Activated CD4-positive, alpha-beta memory T cell treated with anti-CD3 and anti-CD28 coated beads for 36 hours (primary cell): Measurements from ENCODE around the gene NR2F6. TPM values are rescaled to one million over a fixed set of nuclear protein-coding genes. Genes with fewer than 3 reads are reported as not detected.

ENCODE experiments used
- CTCF ChIA-PET: fragments of 350-600 bp; sonication (Branson Sonifier 250); formaldehyde crosslinking; loops from one replicate; lab custom pipeline; 2021; ENCODE audit warnings: antibody characterized with exemption, inconsistent platforms; lab: Charles Lee
- POLR2A ChIA-PET: fragments of 350-600 bp; sonication (Branson Sonifier 250); formaldehyde crosslinking; loops from one replicate; lab custom pipeline; 2021; ENCODE audit warnings: antibody characterized with exemption; lab: Charles Lee
- DNase-seq: peaks from one replicate; pipeline ENCODE4 v3.0.0-alpha.2; 2020
- H3K27ac Mint-ChIP-seq: one replicate; pipeline ENCODE4 v1.8.0; 2021; ENCODE audit warnings: mixed read lengths
- H3K27me3 Mint-ChIP-seq: one replicate; pipeline ENCODE4 v1.8.0; 2021; ENCODE audit warnings: mixed read lengths
- H3K36me3 Mint-ChIP-seq: one replicate; pipeline ENCODE4 v1.8.0; 2021; ENCODE audit warnings: mixed read lengths
- H3K4me1 Mint-ChIP-seq: one replicate; pipeline ENCODE4 v1.8.0; 2021; ENCODE audit warnings: low read depth, mixed read lengths
- H3K4me3 Mint-ChIP-seq: one replicate; pipeline ENCODE4 v1.8.0; 2021; ENCODE audit warnings: mild to moderate bottlenecking, mixed read lengths
- H3K9me3 Mint-ChIP-seq: one replicate; pipeline ENCODE4 v1.8.0; 2021; ENCODE audit warnings: mixed read lengths
- intact Hi-C: fragments of 100-400 bp; cut with micrococcal nuclease; formaldehyde crosslinking; loops from one replicate; pipeline ENCODE4 v1.15.1; 2023
- total RNA-seq, 2 experiments: library from RNA; stranded (reverse); gene quantifications; one replicate each; pipeline ENCODE4 v1.2.3, GENCODE V29; 2021

NR2F6 gene
- 10 to 100 TPM; 10.2 to 10.4 TPM for total RNA-seq

DNA sequence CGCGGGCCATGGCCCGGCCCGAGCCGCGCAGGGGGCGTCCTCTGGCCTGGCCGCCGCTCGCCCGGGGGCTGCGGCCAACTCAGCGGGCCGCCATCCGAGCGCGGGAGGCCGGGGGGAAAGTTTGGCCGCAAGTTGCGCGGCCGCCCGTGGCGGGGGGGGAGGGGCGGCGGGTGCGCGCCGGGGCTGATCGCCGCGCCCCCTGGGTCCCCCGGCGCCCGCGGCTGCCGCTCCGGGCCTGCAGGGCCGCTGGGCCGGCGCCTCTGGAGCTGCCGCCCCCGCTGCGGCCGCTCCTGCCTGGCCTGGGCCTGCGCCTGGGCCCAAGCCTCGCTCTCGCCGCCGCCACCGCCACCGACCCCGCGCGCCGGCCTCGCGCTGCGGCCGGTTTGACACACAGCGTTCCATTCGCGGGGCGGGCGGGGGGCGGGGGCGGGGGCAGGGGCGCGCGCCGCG, at the start of gene NR2F6:
TSS of gene NR2F6 (minus strand) at position 385 of the 450 bp plus-strand sequence. CDS start 699 bp downstream, outside the sequence.
- H3K27ac Mint-ChIP-seq: peak within 1 kb of the TSS; percentile 65

DNA sequence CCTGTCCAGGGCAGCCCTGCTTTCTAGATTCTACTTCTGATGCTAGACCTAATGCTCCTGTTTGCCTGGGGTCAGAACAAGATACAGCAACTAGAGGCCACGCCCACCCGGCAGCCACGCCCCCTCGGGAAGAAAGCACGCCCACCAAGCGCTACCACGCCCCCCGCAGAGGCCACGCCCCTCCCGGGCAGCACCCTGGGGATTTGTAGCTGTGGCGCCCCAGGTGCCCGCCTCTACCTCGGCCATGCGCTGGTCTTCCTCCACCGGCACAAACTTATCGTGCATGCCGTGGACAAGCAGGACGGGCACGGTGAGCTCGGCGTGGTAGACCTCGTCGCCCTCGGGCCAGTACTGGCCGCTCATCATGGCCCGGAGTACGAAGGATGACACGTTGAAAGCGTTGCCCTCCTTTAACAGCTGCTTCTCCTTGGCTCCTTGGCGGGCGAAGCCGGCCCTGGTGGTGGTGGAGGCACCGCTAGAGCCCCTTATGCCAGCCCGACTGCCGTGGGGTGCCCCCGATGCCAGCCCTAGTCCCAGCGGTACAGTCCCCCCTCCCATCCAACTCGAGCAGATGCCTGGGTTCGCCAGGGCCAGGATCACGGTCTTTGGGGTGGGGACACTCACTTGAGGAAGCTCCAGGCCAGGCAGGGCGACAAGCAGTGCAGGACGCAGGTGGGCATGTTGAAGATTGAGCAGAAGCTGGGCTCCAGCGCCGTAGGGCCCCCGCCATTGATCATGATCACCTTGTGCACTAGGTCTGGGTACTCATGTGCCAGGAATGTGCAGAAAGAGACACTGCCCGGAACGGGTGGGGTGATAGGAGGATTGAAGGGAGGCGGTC, 48.6 kb upstream of the NR2F6 start:
- peaks cover 4% of the 10 kb centered on the region for H3K9me3 Mint-ChIP-seq
- DNase-seq: peak; percentile 73
- ChIA-PET POLR2A (interaction anchor here (0.6 to 0.9 kb wide), 2 partner anchors 28 to 98 kb away, joined by 3 read pairs; partner anchors contain the start of gene BABAM1), CTCF (interaction anchor here (0.5 to 3.7 kb wide), 4 partner anchors 11 to 106 kb away, joined by 3 to 24 read pairs (median 12); partner anchors contain the start of gene MRPL34)
- intact Hi-C loops: no loop called here
- H3K27me3 Mint-ChIP-seq: peaks cover 2% of the 10 kb centered on the region
- H3K4me1 Mint-ChIP-seq: peaks cover 9% of the 10 kb centered on the region
- H3K27ac Mint-ChIP-seq: no peak overlapping the region
- H3K36me3 Mint-ChIP-seq: peaks cover 3% of the 10 kb centered on the region
- no peak overlapping the region for H3K4me3 Mint-ChIP-seq

More for the DNA sequence above, at the start of gene NR2F6:
- intact Hi-C loops: no loop called here
- H3K4me3 Mint-ChIP-seq: peak within 1 kb of the TSS; percentile 82
- ChIA-PET POLR2A (no interaction called here), CTCF (no interaction called here)
- no peak for DNase-seq
- H3K4me1 Mint-ChIP-seq: peaks cover 9% of the 10 kb centered on the region
- H3K36me3 Mint-ChIP-seq: no peaks in the 10 kb centered on the region
- H3K9me3 Mint-ChIP-seq: no peaks in the 10 kb centered on the region
- H3K27me3 Mint-ChIP-seq: no peaks in the 10 kb centered on the region

DNA sequence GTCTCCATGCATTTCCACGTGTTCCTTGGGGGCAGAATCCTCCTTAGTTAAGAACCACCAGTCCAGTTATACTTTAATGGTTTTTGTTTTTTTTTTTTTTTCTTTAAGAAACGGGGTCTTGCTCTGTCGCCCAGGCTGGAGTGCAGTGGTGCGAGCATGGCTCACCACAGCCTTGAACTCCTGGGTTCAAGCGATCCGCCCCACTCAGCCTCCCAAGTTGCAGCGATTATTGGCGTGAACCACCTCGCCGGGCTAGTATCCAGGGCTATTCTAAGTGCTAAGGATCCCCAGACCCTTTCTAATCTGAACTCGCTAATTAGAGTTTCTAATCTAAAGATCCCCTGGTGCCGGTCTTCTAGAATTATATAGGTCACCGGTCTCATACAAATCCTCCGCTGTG, 47.9 kb upstream of the NR2F6 start:
- POLR2A ChIA-PET: no interaction called here
- Mint-ChIP-seq H3K36me3 (peaks cover 3% of the 10 kb centered on the region), H3K4me1 (peaks cover 9% of the 10 kb centered on the region), H3K27me3 (peaks cover 3% of the 10 kb centered on the region), H3K9me3 (peaks cover 4% of the 10 kb centered on the region), H3K4me3 (no peak overlapping the region), H3K27ac (no peak overlapping the region)
- no peak for DNase-seq
- CTCF ChIA-PET: interaction anchor here (0.7 to 3.4 kb wide), 9 partner anchors 10 to 199 kb away, joined by 3 to 24 read pairs (median 11); partner anchors contain the start of genes ABHD8, ANKLE1, ANO8 and BABAM1
- intact Hi-C loops: no loop called here

DNA sequence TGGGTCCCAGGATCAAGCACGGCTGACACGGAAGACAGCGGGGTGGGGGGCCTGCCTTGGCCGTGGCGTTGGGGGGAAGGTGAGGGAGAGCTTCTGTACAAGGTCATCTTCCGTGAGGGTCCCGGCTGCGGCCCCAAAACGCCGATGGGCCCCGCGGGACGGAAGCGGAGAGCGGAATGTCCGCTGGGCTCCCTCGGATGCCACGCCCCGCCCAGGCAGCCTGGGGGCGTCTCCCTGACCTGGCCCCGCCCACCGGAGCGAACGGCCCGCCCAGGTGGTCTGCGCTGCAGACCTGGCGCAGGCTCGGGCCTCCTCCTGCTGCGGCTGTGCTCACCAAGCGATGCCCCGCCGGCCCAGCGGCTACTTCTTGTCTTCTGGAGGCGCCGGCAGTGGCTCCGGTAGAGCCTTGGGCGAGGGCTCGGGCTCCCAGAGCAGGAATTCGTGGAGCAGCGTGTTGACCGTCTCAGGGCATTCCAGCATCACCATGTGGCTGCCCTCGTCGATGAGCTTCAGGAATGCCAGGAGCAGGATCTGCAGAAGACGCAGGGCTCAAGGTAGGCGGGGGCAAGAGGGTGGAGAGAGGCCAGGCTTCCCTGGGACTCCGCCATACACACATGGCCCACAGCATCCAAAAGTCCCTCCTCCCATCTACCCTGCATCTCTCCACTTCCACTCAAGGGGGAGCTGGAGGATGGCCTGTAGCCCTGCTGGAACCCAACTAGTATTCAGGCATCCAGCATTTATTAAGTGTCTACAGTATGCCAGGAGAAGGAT, 46.8 kb upstream of the NR2F6 start:
- Mint-ChIP-seq H3K27me3 (peaks cover 3% of the 10 kb centered on the region), H3K4me3 (peak overlapping the region; percentile 86), H3K27ac (peak overlapping the region; percentile 28), H3K9me3 (no peaks in the 10 kb centered on the region), H3K4me1 (peaks cover 9% of the 10 kb centered on the region), H3K36me3 (no peaks in the 10 kb centered on the region)
- DNase-seq: peak; percentile 86
- intact Hi-C loops: loop anchor here (1.0 kb wide), 1 partner anchor 94 kb away; no protein-coding TSS in a partner anchor
- ChIA-PET CTCF (interaction anchor here (0.6 to 3.4 kb wide), 14 partner anchors 10 to 197 kb away, joined by 3 to 24 read pairs (median 4); partner anchors contain the start of genes ABHD8, ANKLE1, ANO8 and BABAM1), POLR2A (interaction anchor here (0.6 to 1.2 kb wide), 3 partner anchors 13 to 58 kb away, joined by 3 to 4 read pairs (median 3); partner anchors contain the start of gene MRPL34)

DNA sequence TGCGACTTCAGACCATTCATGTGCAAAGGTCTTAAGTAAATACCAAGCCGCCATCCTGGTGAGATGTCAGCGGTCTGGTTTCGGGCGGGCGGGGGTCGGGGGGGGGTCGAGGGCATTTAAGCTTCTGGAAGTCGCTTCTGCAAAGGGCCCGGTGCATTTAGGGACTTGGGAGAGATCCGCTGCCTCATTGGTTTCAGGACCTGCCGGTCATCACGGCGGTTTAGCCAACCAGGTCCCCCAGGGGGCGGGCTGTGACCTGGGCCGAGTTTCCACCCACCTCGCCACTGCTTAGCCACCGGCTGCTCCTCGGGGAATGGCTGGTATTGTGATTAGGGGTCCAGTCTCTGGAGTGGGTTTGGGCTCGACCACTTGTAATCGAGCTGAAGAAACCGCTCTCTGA, 43.8 kb upstream of the NR2F6 start:
- peaks cover 6% of the 10 kb centered on the region for H3K4me1 Mint-ChIP-seq
- H3K4me3 Mint-ChIP-seq: no peak overlapping the region
- H3K36me3 Mint-ChIP-seq: peaks cover 3% of the 10 kb centered on the region
- intact Hi-C loops: no loop called here
- peak; percentile 75 for DNase-seq
- peaks cover 3% of the 10 kb centered on the region for H3K27me3 Mint-ChIP-seq
- ChIA-PET CTCF (interaction anchor here (1.6 kb wide), 1 partner anchor 16 kb away, joined by 7 read pairs; the partner anchor contains the start of gene MRPL34), POLR2A (no interaction called here)
- H3K9me3 Mint-ChIP-seq: no peaks in the 10 kb centered on the region
- H3K27ac Mint-ChIP-seq: no peak overlapping the region

DNA sequence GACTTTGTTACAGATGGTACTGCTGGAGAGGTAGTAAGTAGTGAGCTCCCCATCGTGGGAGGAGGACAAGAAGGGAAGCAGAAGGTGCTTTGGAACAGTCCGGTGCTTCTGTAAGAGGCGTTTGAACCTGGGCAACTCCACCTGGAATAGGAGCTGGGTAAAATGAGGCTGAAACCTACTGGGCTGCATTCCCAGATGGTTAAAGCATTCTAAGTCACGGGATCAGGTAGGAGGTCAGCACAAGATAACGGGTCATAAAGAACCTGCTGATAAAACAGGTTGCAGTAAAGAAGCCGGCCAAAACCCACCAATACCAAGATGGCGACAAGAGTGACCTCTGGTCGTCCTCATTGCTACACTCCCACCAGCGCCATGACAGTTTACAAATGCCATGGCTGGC, 41.0 kb upstream of the NR2F6 start:
- Mint-ChIP-seq H3K27ac (no peak overlapping the region), H3K36me3 (peaks cover 3% of the 10 kb centered on the region), H3K9me3 (no peaks in the 10 kb centered on the region), H3K4me3 (no peak overlapping the region), H3K4me1 (peaks cover 4% of the 10 kb centered on the region), H3K27me3 (peaks cover 3% of the 10 kb centered on the region)
- intact Hi-C loops: no loop called here
- ChIA-PET POLR2A (no interaction called here), CTCF (interaction anchor here (0.6 kb wide), 1 partner anchor 26 kb away, joined by 3 read pairs; no protein-coding TSS in a partner anchor)
- DNase-seq: no peak

DNA sequence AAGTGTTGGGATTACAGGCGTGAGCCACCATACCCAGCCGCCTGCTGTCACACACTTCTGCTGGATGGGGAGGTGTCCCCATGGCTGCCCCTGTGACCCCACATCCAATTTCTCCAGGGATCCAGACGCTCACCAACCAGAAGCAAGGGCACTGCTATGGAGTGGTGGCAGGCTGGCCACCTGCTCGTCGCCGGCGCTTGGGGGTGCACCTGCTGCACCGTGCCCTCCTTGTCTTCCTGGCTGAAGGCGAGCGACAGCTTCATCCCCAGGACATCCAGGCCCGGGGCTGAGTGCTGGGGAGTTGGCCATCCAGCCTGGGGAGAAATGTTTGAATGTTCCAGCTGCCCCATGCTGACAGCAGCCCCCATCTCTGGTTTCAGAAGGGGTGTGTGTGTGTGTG, 40.5 kb upstream of the NR2F6 start:
- DNase-seq: no peak
- POLR2A ChIA-PET: no interaction called here
- Mint-ChIP-seq H3K9me3 (no peaks in the 10 kb centered on the region), H3K36me3 (peaks cover 3% of the 10 kb centered on the region), H3K27ac (no peak overlapping the region), H3K27me3 (peaks cover 3% of the 10 kb centered on the region), H3K4me3 (no peak overlapping the region), H3K4me1 (peaks cover 3% of the 10 kb centered on the region)
- CTCF ChIA-PET: no interaction called here
- intact Hi-C loops: no loop called here

DNA sequence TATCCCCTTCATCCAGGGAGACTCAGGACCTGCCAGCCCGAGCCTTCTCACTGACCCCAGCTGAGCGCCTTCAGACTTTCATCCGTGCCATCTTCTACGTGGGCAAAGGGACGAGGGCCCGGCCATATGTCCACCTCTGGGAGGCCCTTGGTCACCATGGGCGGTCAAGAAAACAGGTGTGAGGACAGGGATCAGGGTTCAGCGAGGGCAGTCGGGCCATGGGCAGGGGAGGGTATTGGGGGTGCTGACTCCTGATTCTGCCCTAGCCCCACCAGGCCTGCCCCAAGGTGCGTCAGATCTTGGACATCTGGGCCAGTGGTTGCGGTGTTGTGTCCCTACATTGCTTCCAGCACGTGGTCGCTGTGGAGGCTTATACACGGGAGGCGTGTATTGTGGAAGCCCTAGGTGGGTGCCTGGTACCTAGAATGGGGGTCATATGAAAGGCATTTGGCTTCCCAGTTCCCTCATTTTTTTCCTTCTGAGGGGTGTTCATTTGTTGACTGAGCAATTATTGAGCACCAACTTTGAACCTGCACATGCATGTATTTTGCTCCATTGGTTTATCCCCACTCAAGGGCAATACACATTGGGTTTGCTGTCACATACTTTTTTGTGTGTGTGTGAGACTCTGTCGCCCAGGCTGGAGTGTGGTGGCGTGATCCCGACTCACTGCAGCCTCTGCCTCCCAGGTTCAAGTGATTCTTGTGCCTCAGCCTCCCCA, 39.9 kb upstream of the NR2F6 start:
- intact Hi-C loops: no loop called here
- ChIA-PET POLR2A (no interaction called here), CTCF (interaction anchor here (1.0 to 1.5 kb wide), 2 partner anchors 216 to 513 kb away, joined by 3 read pairs; no protein-coding TSS in a partner anchor)
- Mint-ChIP-seq H3K4me3 (no peak overlapping the region), H3K4me1 (peaks cover 3% of the 10 kb centered on the region), H3K36me3 (peaks cover 3% of the 10 kb centered on the region), H3K27me3 (peaks cover 3% of the 10 kb centered on the region), H3K27ac (no peak overlapping the region), H3K9me3 (no peaks in the 10 kb centered on the region)
- DNase-seq: no peak

DNA sequence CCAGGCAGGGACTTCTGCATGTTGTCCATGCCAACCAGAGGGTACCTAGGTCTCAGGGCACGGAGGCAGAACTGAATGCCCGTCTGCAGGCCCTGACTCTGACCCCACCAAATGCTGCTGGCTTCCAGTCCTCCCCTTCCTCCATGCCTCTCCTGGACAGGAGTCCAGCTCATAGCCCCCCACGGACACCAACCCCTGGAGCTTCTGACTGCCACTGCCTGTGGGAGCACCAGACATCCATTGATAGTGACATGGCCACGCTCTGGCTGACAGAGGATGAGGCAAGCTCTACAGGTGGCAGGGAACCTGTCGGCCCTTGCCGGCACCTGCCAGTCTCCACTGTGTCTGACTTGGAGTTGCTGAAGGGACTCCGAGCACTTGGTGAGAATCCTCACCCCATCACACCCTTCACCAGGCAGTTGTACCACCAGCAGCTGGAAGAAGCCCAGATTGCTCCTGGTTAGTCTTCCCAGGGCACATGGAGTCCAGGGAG, 37.8 kb upstream of the NR2F6 start:
- ChIA-PET CTCF (interaction anchor here (0.9 to 5.4 kb wide), 10 partner anchors 9 to 511 kb away, joined by 3 to 85 read pairs (median 4); partner anchors contain the start of genes ABHD8 and BABAM1), POLR2A (interaction anchor here (1.4 kb wide), 1 partner anchor 57 kb away, joined by 5 read pairs; the partner anchor contains the start of gene OCEL1)
- H3K4me3 Mint-ChIP-seq: no peak overlapping the region
- H3K4me1 Mint-ChIP-seq: peaks cover 3% of the 10 kb centered on the region
- H3K36me3 Mint-ChIP-seq: peaks cover 3% of the 10 kb centered on the region
- no peak for DNase-seq
- intact Hi-C loops: loop anchor here (2.0 to 5.0 kb wide), 2 partner anchors 217 to 511 kb away; no protein-coding TSS in a partner anchor
- no peaks in the 10 kb centered on the region for H3K9me3 Mint-ChIP-seq
- no peaks in the 10 kb centered on the region for H3K27me3 Mint-ChIP-seq
- H3K27ac Mint-ChIP-seq: no peak overlapping the region

DNA sequence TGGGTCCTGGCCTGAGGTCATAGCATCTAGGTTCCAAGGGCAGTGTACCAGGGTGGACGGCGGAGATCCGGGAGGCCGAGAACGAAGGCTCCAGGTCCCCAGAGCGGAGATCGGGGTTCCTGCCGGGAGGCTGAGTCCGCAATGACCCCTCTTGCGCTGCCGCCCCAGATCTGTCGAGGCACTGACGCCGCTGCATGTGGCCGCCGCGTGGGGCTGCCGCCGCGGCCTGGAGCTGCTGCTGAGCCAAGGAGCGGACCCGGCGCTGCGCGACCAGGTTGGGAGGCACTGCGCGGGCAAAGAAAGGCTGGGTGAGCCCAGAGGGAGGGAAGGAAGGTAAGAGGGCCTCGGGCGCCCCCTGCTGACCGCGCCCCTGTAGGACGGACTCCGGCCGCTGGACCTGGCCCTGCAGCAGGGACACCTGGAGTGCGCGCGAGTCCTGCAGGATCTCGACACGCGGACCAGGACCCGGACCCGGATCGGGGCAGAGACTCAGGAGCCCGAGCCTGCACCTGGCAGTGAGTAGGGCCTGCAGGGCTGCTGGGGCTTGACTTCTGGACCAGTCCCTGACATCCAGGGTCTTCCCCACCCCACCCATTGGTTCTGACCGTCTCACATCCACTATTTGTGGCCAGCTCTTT, 36.9 kb upstream of the NR2F6 start:
- H3K4me3 Mint-ChIP-seq: peak overlapping the region; percentile 87
- no peaks in the 10 kb centered on the region for H3K9me3 Mint-ChIP-seq
- no peaks in the 10 kb centered on the region for H3K27me3 Mint-ChIP-seq
- CTCF ChIA-PET: interaction anchor here (0.6 to 5.4 kb wide), 17 partner anchors 10 to 510 kb away, joined by 3 to 85 read pairs (median 5); partner anchors contain the start of genes BABAM1, DDA1, MRPL34 and USHBP1
- H3K36me3 Mint-ChIP-seq: peaks cover 4% of the 10 kb centered on the region
- POLR2A ChIA-PET: interaction anchor here (0.6 to 3.6 kb wide), 4 partner anchors 15 to 57 kb away, joined by 3 to 13 read pairs (median 4); partner anchors contain the start of genes BABAM1 and OCEL1
- intact Hi-C loops: loop anchor here (1.0 to 5.0 kb wide), 4 partner anchors 21 to 510 kb away; no protein-coding TSS in a partner anchor
- DNase-seq: peak; percentile 88
- peaks cover 3% of the 10 kb centered on the region for H3K4me1 Mint-ChIP-seq
- H3K27ac Mint-ChIP-seq: no peak overlapping the region
